GM19395 (cell line): ENCODE measurements around the gene FBXO4.
"Not testable (repeated sequence)": the region's sequence is repeated elsewhere in the genome, so short reads cannot be mapped to it uniquely, and the experiment has no call there.

ENCODE experiments used
- ATAC-seq: cut with Tn5 transposase; IDR thresholded peaks from one replicate; pipeline ENCODE4 v1.9.1; 2021; ENCODE audit warnings: mild to moderate bottlenecking, moderate library complexity; ENCODE audit not compliant: unreplicated experiment

FBXO4 gene

DNA sequence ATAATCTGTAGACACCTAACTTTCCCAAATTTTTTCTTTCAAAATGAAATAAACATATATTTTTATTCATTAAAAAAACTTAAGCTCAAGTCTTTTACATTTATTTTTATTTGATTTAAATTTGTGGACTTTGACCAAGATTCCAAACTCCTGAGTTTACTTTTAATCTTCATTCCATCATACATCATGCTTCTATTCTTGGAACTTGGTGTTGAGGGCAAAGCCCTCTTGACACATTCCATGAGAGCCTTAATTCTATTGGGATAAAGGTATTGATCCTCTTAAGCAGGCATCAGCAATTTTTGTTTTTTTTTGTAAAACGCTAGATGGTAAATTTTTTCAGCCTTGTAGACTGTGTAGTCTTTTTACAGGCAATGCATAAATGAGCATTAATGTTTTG lies 53.6 kb downstream of the FBXO4 start:
- no peak for ATAC-seq

DNA sequence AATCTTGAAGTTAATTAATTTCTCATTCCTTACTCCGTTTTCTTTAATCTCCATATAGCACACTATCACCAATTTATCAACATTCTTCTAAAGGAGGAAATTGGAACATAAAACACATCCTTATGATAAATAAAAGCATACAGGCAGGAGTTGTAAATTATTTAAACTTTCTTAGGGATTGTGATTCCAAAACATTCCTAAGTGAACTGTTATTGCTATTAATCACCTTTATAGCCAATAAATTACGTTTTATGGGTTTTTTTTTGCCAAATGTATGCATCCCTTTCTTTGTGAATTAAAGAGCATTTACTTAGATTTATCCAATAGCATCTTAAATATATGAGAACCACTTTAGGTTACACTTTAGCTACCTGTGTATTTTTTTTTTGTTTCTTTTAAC lies 55.3 kb downstream of the FBXO4 start:
- no peak for ATAC-seq

DNA sequence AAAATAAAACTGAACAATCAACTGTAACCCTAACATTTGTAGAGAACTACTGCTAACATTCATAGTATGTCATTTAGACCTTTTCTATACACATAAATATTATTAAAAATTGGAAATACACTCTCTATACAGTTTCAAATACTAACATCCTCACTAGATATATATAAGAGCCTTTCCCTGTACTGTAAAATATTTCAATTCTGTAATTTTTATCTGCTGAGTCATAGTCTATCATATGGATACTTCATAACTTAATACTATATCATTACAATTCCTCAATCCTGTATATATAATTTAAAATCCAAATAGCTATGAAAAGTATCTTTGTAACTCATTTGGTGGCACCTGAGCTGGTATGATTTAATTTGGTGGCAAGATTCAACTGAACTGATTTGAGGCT lies 55.8 kb downstream of the FBXO4 start:
- ATAC-seq = no peak

DNA sequence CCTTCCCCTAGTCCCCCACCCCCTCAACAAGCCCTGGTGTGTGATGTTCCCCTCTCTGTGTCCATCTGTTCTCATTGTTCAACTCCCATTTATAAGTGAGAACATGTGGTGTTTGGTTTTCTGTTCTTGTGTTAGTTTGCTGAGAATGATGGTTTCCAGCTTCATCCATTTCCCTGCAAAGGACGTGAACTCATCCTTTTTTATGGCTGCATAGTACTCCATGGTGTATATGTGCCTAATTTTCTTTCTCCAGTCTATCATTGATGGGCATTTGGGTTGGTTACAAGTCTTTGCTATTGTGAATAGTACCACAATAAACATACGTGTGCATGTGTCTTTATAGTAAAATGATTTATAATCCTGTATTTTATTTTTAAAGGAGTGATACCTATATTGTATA lies 57.8 kb downstream of the FBXO4 start:
- not testable (repeated sequence) for ATAC-seq

DNA sequence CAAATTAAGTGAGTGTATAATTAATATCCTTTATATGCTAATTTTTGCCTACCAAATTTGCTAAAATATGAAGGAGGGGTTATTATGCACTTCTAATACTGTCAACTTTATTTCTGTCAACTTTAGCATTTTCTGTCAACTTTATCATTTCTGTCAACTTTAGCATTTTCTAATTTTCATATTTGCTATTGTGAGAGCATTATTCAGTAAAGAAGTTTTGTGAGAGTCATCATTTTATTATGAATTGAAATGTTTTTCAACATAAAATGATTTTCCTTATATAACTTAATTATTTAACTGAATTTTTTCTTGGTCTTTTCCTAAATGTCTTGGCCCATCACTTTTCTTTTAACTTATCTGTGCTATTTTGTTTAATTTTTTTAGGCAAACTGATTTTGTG lies 58.2 kb downstream of the FBXO4 start:
- ATAC-seq = no peak

DNA sequence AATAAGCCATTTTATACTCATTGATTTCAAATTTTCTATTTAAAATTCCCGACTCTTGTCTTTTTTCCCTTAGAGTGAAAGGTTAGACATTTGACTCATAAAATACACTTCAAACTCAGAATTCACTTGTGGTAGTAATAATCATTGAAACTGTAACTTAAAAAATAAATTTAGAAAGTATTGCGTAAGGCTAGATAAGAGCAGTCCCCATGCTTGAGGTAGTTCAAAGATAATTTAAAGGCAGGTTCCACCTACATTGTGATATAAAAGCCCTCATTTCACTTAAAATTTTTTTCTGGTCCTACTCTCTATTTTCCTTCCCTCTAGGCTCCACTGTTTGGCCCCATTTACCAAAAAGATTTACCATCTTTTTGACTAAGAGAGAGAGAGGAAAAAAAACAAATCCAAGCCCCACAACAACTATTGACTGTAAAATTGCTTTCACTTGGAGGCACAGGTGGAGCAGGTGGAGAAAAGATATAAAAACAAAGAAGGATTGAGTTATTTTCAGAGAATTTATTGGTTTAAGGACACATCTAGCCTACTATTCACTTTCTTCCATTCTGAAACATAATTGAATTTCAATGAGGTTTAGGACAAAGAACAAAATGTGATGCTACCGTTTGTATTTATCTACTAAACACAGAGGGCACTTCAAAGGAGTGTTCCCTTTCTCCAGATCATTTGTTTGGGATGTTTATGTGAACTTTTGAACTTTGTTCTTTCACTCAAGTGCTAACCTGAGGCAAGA lies 61.0 kb downstream of the FBXO4 start:
- ATAC-seq = no peak
